Hepatocyte (in vitro differentiated cells): ENCODE data around the gene KIRREL1. TPM values are rescaled to one million over a fixed set of nuclear protein-coding genes. Genes with fewer than 3 reads are reported as not detected.
A peak's percentile ranks its signal among the peaks of the same experiment; 100 is the strongest.

Experiments
- DNase-seq: peaks from one replicate; pipeline ENCODE4 v3.0.0-alpha.2; 2016; ENCODE audit warnings: low spot score
- H2AFZ ChIP-seq: fragments of 200-600 bp; sonication (generic); 2 replicates; pipeline ENCODE4 v1.6.0; 2016; ENCODE audit warnings: antibody characterized with exemption, mild to moderate bottlenecking
- H3K27ac ChIP-seq: fragments of 200-600 bp; sonication (generic); 2 replicates; pipeline ENCODE4 v1.5.1; 2016; ENCODE audit warnings: mild to moderate bottlenecking
- H3K27me3 ChIP-seq: fragments of 200-600 bp; sonication (generic); 2 replicates; pipeline ENCODE4 v1.6.1; 2016
- H3K36me3 ChIP-seq: fragments of 200-600 bp; sonication (generic); replicated peaks from 2 replicates; pipeline ENCODE4 v1.5.1; 2016; ENCODE audit warnings: low read depth; ENCODE audit not compliant: insufficient read depth
- H3K4me1 ChIP-seq: fragments of 200-600 bp; sonication (generic); 2 replicates; pipeline ENCODE4 v1.5.1; 2016; ENCODE audit warnings: mild to moderate bottlenecking, moderate library complexity; ENCODE audit not compliant: insufficient read depth
- H3K4me2 ChIP-seq: fragments of 200-600 bp; sonication (generic); 2 replicates; pipeline ENCODE4 v1.6.0; 2016
- H3K4me3 ChIP-seq: fragments of 200-600 bp; sonication (generic); 2 replicates; pipeline ENCODE4 v1.5.1; 2016; ENCODE audit warnings: mild to moderate bottlenecking
- H3K79me2 ChIP-seq: fragments of 200-600 bp; sonication (generic); 2 replicates; pipeline ENCODE4 v1.6.0; 2017; ENCODE audit warnings: mild to moderate bottlenecking
- H3K9me2 ChIP-seq: fragments of 200-600 bp; sonication (generic); replicated peaks from 2 replicates; pipeline ENCODE4 v1.6.0; 2017; ENCODE audit warnings: mild to moderate bottlenecking; ENCODE audit not compliant: insufficient read depth
- H3K9me3 ChIP-seq: fragments of 200-600 bp; sonication (generic); 2 replicates; pipeline ENCODE4 v1.5.1; 2016; ENCODE audit warnings: low read depth, mild to moderate bottlenecking
- H4K20me1 ChIP-seq: fragments of 200-600 bp; sonication (generic); 2 replicates; pipeline ENCODE4 v1.6.0; 2016; ENCODE audit warnings: mild to moderate bottlenecking; ENCODE audit not compliant: insufficient read depth, poor library complexity, severe bottlenecking
- EZH2 ChIP-seq: fragments of 200-600 bp; sonication (generic); IDR thresholded peaks from 2 replicates; pipeline ENCODE4 v1.6.1; 2016; ENCODE audit warnings: antibody characterized with exemption, mild to moderate bottlenecking, borderline replicate concordance
- EZH2phosphoT487 ChIP-seq: fragments of 200-600 bp; sonication (generic); IDR thresholded peaks from one replicate; pipeline ENCODE4 v1.6.1; 2018; ENCODE audit warnings: antibody characterized with exemption, mild to moderate bottlenecking, low read depth, moderate library complexity; ENCODE audit not compliant: unreplicated experiment, severe bottlenecking
- WGBS: methylation state at CpG from one replicate; pipeline ENCODE4 v1.1.6; 2016; ENCODE audit warnings: low lambda C conversion rate; ENCODE audit errors: missing lambda C conversion rate; 5-methylcytosine and 5-hydroxymethylcytosine counted together
- polyA plus RNA-seq: library from polyadenylated mRNA; unstranded; fragments of >200 nt; fragmentation: Nextera tagmentation; extraction: Ambion mirVana; gene quantifications from 2 replicates; pipeline ENCODE4 v1.2.1, GENCODE V29; 2016
- total RNA-seq: library from RNA; depleted of rRNA; stranded (reverse); fragments of >200 nt; gene quantifications from 2 replicates; pipeline ENCODE4 v1.2.3, GENCODE V29; 2014
- TF ChIP-seq, protein P1 (sequence below): fragments of 200-600 bp; sonication (generic); IDR thresholded peaks from 2 replicates; pipeline ENCODE4 v1.5.1; 2016; ENCODE audit warnings: antibody characterized with exemption, mild to moderate bottlenecking; ENCODE audit not compliant: poor library complexity

The KIRREL1 gene
- total and polyA plus RNA-seq, 2 experiments from 2014 or later = 20.4 to 47.1 TPM

GRCh38 chr1:158035014-158035413 lies 41.6 kb downstream of the KIRREL1 start:
- no peak for DNase-seq
- 68% methylated on average over 3 of the region's 3 CpGs for WGBS
- Histone ChIP-seq H3K79me2 (peaks cover 72% of the 10 kb centered on the region), H3K9me2 (no peaks in the 10 kb centered on the region), H3K4me3 (no peak overlapping the region), H3K27me3 (no peaks in the 10 kb centered on the region), H2AFZ (no peak overlapping the region), H4K20me1 (peaks cover 5% of the 10 kb centered on the region), H3K36me3 (no peaks in the 10 kb centered on the region), H3K4me2 (no peak overlapping the region), H3K9me3 (no peaks in the 10 kb centered on the region), H3K4me1 (no peaks in the 10 kb centered on the region), H3K27ac (no peak overlapping the region)
- TF ChIP-seq EZH2phosphoT487 (no peak), EZH2 (no peak)
- TF ChIP-seq, protein P1, sequence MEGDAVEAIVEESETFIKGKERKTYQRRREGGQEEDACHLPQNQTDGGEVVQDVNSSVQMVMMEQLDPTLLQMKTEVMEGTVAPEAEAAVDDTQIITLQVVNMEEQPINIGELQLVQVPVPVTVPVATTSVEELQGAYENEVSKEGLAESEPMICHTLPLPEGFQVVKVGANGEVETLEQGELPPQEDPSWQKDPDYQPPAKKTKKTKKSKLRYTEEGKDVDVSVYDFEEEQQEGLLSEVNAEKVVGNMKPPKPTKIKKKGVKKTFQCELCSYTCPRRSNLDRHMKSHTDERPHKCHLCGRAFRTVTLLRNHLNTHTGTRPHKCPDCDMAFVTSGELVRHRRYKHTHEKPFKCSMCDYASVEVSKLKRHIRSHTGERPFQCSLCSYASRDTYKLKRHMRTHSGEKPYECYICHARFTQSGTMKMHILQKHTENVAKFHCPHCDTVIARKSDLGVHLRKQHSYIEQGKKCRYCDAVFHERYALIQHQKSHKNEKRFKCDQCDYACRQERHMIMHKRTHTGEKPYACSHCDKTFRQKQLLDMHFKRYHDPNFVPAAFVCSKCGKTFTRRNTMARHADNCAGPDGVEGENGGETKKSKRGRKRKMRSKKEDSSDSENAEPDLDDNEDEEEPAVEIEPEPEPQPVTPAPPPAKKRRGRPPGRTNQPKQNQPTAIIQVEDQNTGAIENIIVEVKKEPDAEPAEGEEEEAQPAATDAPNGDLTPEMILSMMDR = no peak

GRCh38 chr1:158035976-158036583 lies 42.6 kb downstream of the KIRREL1 start:
- Histone ChIP-seq H3K27ac (no peak overlapping the region), H3K79me2 (peaks cover 72% of the 10 kb centered on the region), H3K9me2 (no peaks in the 10 kb centered on the region), H3K9me3 (no peaks in the 10 kb centered on the region), H3K27me3 (no peaks in the 10 kb centered on the region), H3K4me1 (no peaks in the 10 kb centered on the region), H3K4me3 (no peak overlapping the region), H4K20me1 (peaks cover 5% of the 10 kb centered on the region), H2AFZ (no peak overlapping the region), H3K36me3 (no peaks in the 10 kb centered on the region), H3K4me2 (no peak overlapping the region)
- TF ChIP-seq EZH2 (no peak), EZH2phosphoT487 (no peak)
- TF ChIP-seq, protein P1 = peak; percentile 74
- WGBS = 62% methylated on average over 8 of the region's 8 CpGs
- peak; percentile 69 for DNase-seq

- Histone ChIP-seq H3K36me3 (no peaks in the 10 kb centered on the region), H3K27ac (no peak overlapping the region), H3K9me3 (no peaks in the 10 kb centered on the region), H4K20me1 (peaks cover 12% of the 10 kb centered on the region), H3K79me2 (peaks cover 72% of the 10 kb centered on the region), H3K9me2 (no peaks in the 10 kb centered on the region), H2AFZ (no peak overlapping the region), H3K4me1 (no peaks in the 10 kb centered on the region), H3K4me3 (no peak overlapping the region), H3K27me3 (no peaks in the 10 kb centered on the region), H3K4me2 (no peak overlapping the region)
- TF ChIP-seq EZH2 = no peak
- no peak for TF ChIP-seq EZH2phosphoT487
- WGBS = 89% methylated on average over 17 of the region's 17 CpGs
- DNase-seq = no peak
Measured at GRCh38 chr1:158037008-158037865, 43.8 kb downstream of the KIRREL1 start.

- H3K36me3 ChIP-seq = no peaks in the 10 kb centered on the region
- H3K9me3 ChIP-seq = no peaks in the 10 kb centered on the region
- no peak for DNase-seq
- WGBS = 57% methylated on average over 9 of the region's 9 CpGs
- H3K27me3 ChIP-seq = no peaks in the 10 kb centered on the region
- H3K27ac ChIP-seq = no peak overlapping the region
- no peak overlapping the region for H2AFZ ChIP-seq
- H4K20me1 ChIP-seq = peaks cover 12% of the 10 kb centered on the region
- H3K4me1 ChIP-seq = no peaks in the 10 kb centered on the region
- TF ChIP-seq EZH2 = no peak
- TF ChIP-seq EZH2phosphoT487 = no peak
- TF ChIP-seq, protein P1 = no peak
- no peak overlapping the region for H3K4me3 ChIP-seq
- no peaks in the 10 kb centered on the region for H3K9me2 ChIP-seq
- peaks cover 76% of the 10 kb centered on the region for H3K79me2 ChIP-seq
- no peak overlapping the region for H3K4me2 ChIP-seq
Measured at GRCh38 chr1:158037866-158038359, 44.5 kb downstream of the KIRREL1 start.
